TTC549 (cell line): Measurements from ENCODE around the gene APOA5.

Source experiments
- FAIRE-seq: peaks from 2 replicates; lab custom pipeline; 2012; peaks lifted over from hg19 to GRCh38; lab: Jason Lieb, UNC

Gene APOA5

GRCh38 chr11:116796548-116796947 is 4.9 kb upstream of the APOA5 start:
- no peak for FAIRE-seq

- FAIRE-seq = no peak
Observed at GRCh38 chr11:116794851-116795250, 3.2 kb upstream of the APOA5 start.

GRCh38 chr11:116793772-116794097 is 2.1 kb upstream of the APOA5 start:
- FAIRE-seq = peak; percentile 66

- FAIRE-seq = no peak
Observed at GRCh38 chr11:116792869-116793771, 1.4 kb upstream of the APOA5 start.

GRCh38 chr11:116792144-116792868 is 627 bp upstream of the APOA5 start:
- no peak for FAIRE-seq

- no peak for FAIRE-seq
Observed at GRCh38 chr11:116791002-116791812, 472 bp downstream of the APOA5 start.

GRCh38 chr11:116790167-116791001 is 1.3 kb downstream of the APOA5 start:
- no peak for FAIRE-seq

GRCh38 chr11:116788975-116789374 is 2.7 kb downstream of the APOA5 start:
- FAIRE-seq = no peak

GRCh38 chr11:116788534-116788933 is 3.1 kb downstream of the APOA5 start:
- FAIRE-seq = no peak

- FAIRE-seq = no peak
Observed at GRCh38 chr11:116787786-116788486, 3.7 kb downstream of the APOA5 start, which contains the start of gene ZPR1. ZPR1 (minus strand) TSS chr11:116788023; CDS start chr11:116787990, 33 bp downstream.

GRCh38 chr11:116787436-116787785 is 4.3 kb downstream of the APOA5 start:
- FAIRE-seq = no peak

GRCh38 chr11:116786966-116787365 is 4.7 kb downstream of the APOA5 start:
- no peak for FAIRE-seq

GRCh38 chr11:116786326-116786725 is 5.4 kb downstream of the APOA5 start:
- no peak for FAIRE-seq

GRCh38 chr11:116782728-116783127 is 9.0 kb downstream of the APOA5 start:
- no peak for FAIRE-seq

- no peak for FAIRE-seq
Observed at GRCh38 chr11:116778556-116778955, 13.1 kb downstream of the APOA5 start.

GRCh38 chr11:116777056-116777455 is 14.6 kb downstream of the APOA5 start:
- FAIRE-seq = no peak

- FAIRE-seq = no peak
Observed at GRCh38 chr11:116776522-116776984, 15.1 kb downstream of the APOA5 start.

GRCh38 chr11:116775975-116776374 is 15.7 kb downstream of the APOA5 start:
- no peak for FAIRE-seq

GRCh38 chr11:116774661-116775060 is 17.0 kb downstream of the APOA5 start:
- no peak for FAIRE-seq

GRCh38 chr11:116773203-116774097 is 18.2 kb downstream of the APOA5 start:
- no peak for FAIRE-seq
